ENCODE measurements around the gene BMAL1.
"Not testable (repeated sequence)": the region's sequence is repeated elsewhere in the genome, so short reads cannot be mapped to it uniquely, and the experiment has no call there.

Gene BMAL1

GRCh38 chr11:13386567-13386966 is 109.0 kb downstream of the BMAL1 start:
- Histone ChIP-seq H3K4me1 (no peaks in the 10 kb centered on the region), H3K36me3 (peaks cover 81 to 98% (median 93%) of the 10 kb centered on the region in 11 experiments), H3K27me3 (no peaks in the 10 kb centered on the region), H3K9me3 (replicated peaks in 1 of 11) (no peaks in the 10 kb centered on the region), H3K4me3 (no peak overlapping the region), H3K27ac (no peak overlapping the region), H4K20me1 (peaks cover 0 to 26% (median 0%) of the 10 kb centered on the region in 11 experiments; a peak in 8 of 22 replicates), H3K4me2 (no peak overlapping the region), H3K9ac (no peak overlapping the region)
- no peak for TF ChIP-seq Cebpa-rat (IDR thresholded peaks at IDR 0.05)

GRCh38 chr11:13388741-13389140 is 111.2 kb downstream of the BMAL1 start:
- H3K36me3 ChIP-seq: peaks cover 59 to 88% (median 78%) of the 10 kb centered on the region in 11 experiments
- no peak for TF ChIP-seq Cebpa-rat (IDR thresholded peaks at IDR 0.05)
- no peak overlapping the region for H3K4me2 ChIP-seq
- no peak overlapping the region for H3K9ac ChIP-seq
- H4K20me1 ChIP-seq: peaks cover 0 to 26% (median 0%) of the 10 kb centered on the region in 11 experiments; a peak in 8 of 22 replicates
- H3K4me3 ChIP-seq: no peak overlapping the region
- H3K4me1 ChIP-seq: no peaks in the 10 kb centered on the region
- H3K27ac ChIP-seq: no peak overlapping the region
- H3K27me3 ChIP-seq: no peaks in the 10 kb centered on the region
- no peaks in the 10 kb centered on the region for H3K9me3 ChIP-seq (replicated peaks in 1 of 11)

- Histone ChIP-seq H3K27me3 (no peaks in the 10 kb centered on the region), H3K9me3 (replicated peaks in 1 of 11) (peaks cover 0 to 3% (median 0%) of the 10 kb centered on the region in 11 experiments; a peak in 2 of 22 replicates), H3K36me3 (peaks cover 49 to 66% (median 59%) of the 10 kb centered on the region in 11 experiments), H3K27ac (no peak overlapping the region), H3K4me1 (no peaks in the 10 kb centered on the region), H3K4me2 (no peak overlapping the region), H3K4me3 (no peak overlapping the region), H4K20me1 (peaks cover 0 to 10% (median 0%) of the 10 kb centered on the region in 11 experiments; a peak in 6 of 22 replicates), H3K9ac (no peak overlapping the region)
- TF ChIP-seq Cebpa-rat (IDR thresholded peaks at IDR 0.05): no peak
Measured at GRCh38 chr11:13391217-13391616, 113.6 kb downstream of the BMAL1 start.

- not testable (repeated sequence) for H3K4me1 ChIP-seq, H3K9ac ChIP-seq, H4K20me1 ChIP-seq, H3K27me3 ChIP-seq, H3K27ac ChIP-seq, H3K4me3 ChIP-seq, H3K4me2 ChIP-seq
- H3K36me3 ChIP-seq: peaks cover 29 to 44% (median 38%) of the 10 kb centered on the region in 11 experiments
- peaks cover 14 to 25% (median 24%) of the 10 kb centered on the region in 11 experiments; a peak in 21 of 22 replicates for H3K9me3 ChIP-seq (replicated peaks in 1 of 11)
Measured at GRCh38 chr11:13398335-13398734, 120.7 kb downstream of the BMAL1 start.

GRCh38 chr11:13405220-13405619 is 127.6 kb downstream of the BMAL1 start:
- Histone ChIP-seq H3K4me1 (no peaks in the 10 kb centered on the region), H3K36me3 (peaks cover 68 to 98% (median 83%) of the 10 kb centered on the region in 11 experiments), H3K27ac (no peak overlapping the region), H4K20me1 (no peaks in the 10 kb centered on the region), H3K27me3 (no peaks in the 10 kb centered on the region), H3K9ac (no peak overlapping the region), H3K4me2 (no peak overlapping the region), H3K9me3 (replicated peaks in 1 of 11) (peaks cover 6 to 19% (median 16%) of the 10 kb centered on the region in 11 experiments; a peak in 21 of 22 replicates), H3K4me3 (no peak overlapping the region)
- TF ChIP-seq Cebpa-rat (IDR thresholded peaks at IDR 0.05): no peak

GRCh38 chr11:13415201-13415600 is 137.6 kb downstream of the BMAL1 start:
- H3K9ac ChIP-seq: no peak overlapping the region
- H3K4me1 ChIP-seq: no peaks in the 10 kb centered on the region
- H3K27ac ChIP-seq: no peak overlapping the region
- peaks cover 56 to 92% (median 75%) of the 10 kb centered on the region in 11 experiments for H3K36me3 ChIP-seq
- H3K4me3 ChIP-seq: no peak overlapping the region
- H4K20me1 ChIP-seq: no peaks in the 10 kb centered on the region
- TF ChIP-seq Cebpa-rat (IDR thresholded peaks at IDR 0.05): no peak
- no peaks in the 10 kb centered on the region for H3K9me3 ChIP-seq (replicated peaks in 1 of 11)
- H3K4me2 ChIP-seq: no peak overlapping the region
- no peaks in the 10 kb centered on the region for H3K27me3 ChIP-seq

GRCh38 chr11:13421561-13421960 is 144.0 kb downstream of the BMAL1 start:
- no peaks in the 10 kb centered on the region for H3K27me3 ChIP-seq
- H3K9me3 ChIP-seq (replicated peaks in 1 of 11): peaks cover 7 to 20% (median 9%) of the 10 kb centered on the region in 11 experiments
- H3K4me2 ChIP-seq: no peak overlapping the region
- peaks cover 11 to 63% (median 34%) of the 10 kb centered on the region in 11 experiments for H3K36me3 ChIP-seq
- no peak overlapping the region for H3K9ac ChIP-seq
- no peak overlapping the region for H3K27ac ChIP-seq
- H3K4me3 ChIP-seq: no peak overlapping the region
- TF ChIP-seq Cebpa-rat (IDR thresholded peaks at IDR 0.05): no peak
- peaks cover 0 to 48% (median 13%) of the 10 kb centered on the region in 11 experiments; a peak in 12 of 22 replicates for H4K20me1 ChIP-seq
- peaks cover 0 to 6% (median 0%) of the 10 kb centered on the region in 10 experiments; a peak in 5 of 20 replicates for H3K4me1 ChIP-seq

GRCh38 chr11:13423372-13423771 is 145.8 kb downstream of the BMAL1 start:
- no peak for TF ChIP-seq Cebpa-rat (IDR thresholded peaks at IDR 0.05)
- Histone ChIP-seq H3K27me3 (no peaks in the 10 kb centered on the region), H3K9ac (no peak overlapping the region), H3K36me3 (peaks cover 12 to 65% (median 31%) of the 10 kb centered on the region in 11 experiments; a peak in 20 of 22 replicates), H3K27ac (no peak overlapping the region), H3K9me3 (replicated peaks in 1 of 11) (peaks cover 25 to 38% (median 27%) of the 10 kb centered on the region in 11 experiments), H3K4me1 (peaks cover 0 to 6% (median 0%) of the 10 kb centered on the region in 10 experiments; a peak in 5 of 20 replicates), H4K20me1 (peaks cover 0 to 54% (median 13%) of the 10 kb centered on the region in 11 experiments; a peak in 12 of 22 replicates), H3K4me3 (no peak overlapping the region), H3K4me2 (no peak overlapping the region)

- Histone ChIP-seq H3K4me2 (no peak overlapping the region), H3K27me3 (no peaks in the 10 kb centered on the region), H3K36me3 (peaks cover 10 to 74% (median 30%) of the 10 kb centered on the region in 11 experiments; a peak in 18 of 22 replicates), H3K27ac (no peak overlapping the region), H3K4me3 (no peak overlapping the region), H4K20me1 (peaks cover 0 to 50% (median 11%) of the 10 kb centered on the region in 11 experiments; a peak in 12 of 22 replicates), H3K4me1 (peaks cover 0 to 6% (median 0%) of the 10 kb centered on the region in 10 experiments; a peak in 5 of 20 replicates), H3K9me3 (replicated peaks in 1 of 11) (peaks cover 43 to 64% (median 52%) of the 10 kb centered on the region in 11 experiments), H3K9ac (no peak overlapping the region)
- TF ChIP-seq Cebpa-rat (IDR thresholded peaks at IDR 0.05): no peak
Measured at GRCh38 chr11:13427440-13427839, 149.8 kb downstream of the BMAL1 start.

GRCh38 chr11:13429288-13429687 is 151.7 kb downstream of the BMAL1 start:
- Histone ChIP-seq H4K20me1 (peaks cover 0 to 31% (median 10%) of the 10 kb centered on the region in 11 experiments; a peak in 10 of 22 replicates), H3K9ac (no peak overlapping the region), H3K4me3 (no peak overlapping the region), H3K27ac (no peak overlapping the region), H3K9me3 (replicated peaks in 1 of 11) (peaks cover 43 to 64% (median 52%) of the 10 kb centered on the region in 11 experiments), H3K4me2 (no peak overlapping the region), H3K4me1 (peaks cover 0 to 6% (median 0%) of the 10 kb centered on the region in 10 experiments; a peak in 5 of 20 replicates), H3K36me3 (peaks cover 10 to 68% (median 26%) of the 10 kb centered on the region in 11 experiments; a peak in 17 of 22 replicates), H3K27me3 (no peaks in the 10 kb centered on the region)
- TF ChIP-seq Cebpa-rat (IDR thresholded peaks at IDR 0.05): no peak

All from BLaER1 treated with 17β-estradiol and CSF1 and Interleukin-3, amounts not matched to agents 10 nM and 100 nM (cell line).